GM10266 (cell line): ENCODE measurements around the gene PCDHB11.
"Not testable (repeated sequence)": the region's sequence is repeated elsewhere in the genome, so short reads cannot be mapped to it uniquely, and the experiment has no call there.

ENCODE experiments used
- DNase-seq: peaks from one replicate; pipeline ENCODE4 v3.0.0; 2012; ENCODE audit errors: extremely low spot score
- TF ChIP-seq, protein P1 (sequence below): IDR thresholded peaks from 2 replicates; pipeline ENCODE4 v1.5.1; 2012; ENCODE audit warnings: mild to moderate bottlenecking, low read depth; ENCODE audit not compliant: control insufficient read depth, insufficient read depth; ENCODE audit errors: missing control alignments

PCDHB11 gene

DNA sequence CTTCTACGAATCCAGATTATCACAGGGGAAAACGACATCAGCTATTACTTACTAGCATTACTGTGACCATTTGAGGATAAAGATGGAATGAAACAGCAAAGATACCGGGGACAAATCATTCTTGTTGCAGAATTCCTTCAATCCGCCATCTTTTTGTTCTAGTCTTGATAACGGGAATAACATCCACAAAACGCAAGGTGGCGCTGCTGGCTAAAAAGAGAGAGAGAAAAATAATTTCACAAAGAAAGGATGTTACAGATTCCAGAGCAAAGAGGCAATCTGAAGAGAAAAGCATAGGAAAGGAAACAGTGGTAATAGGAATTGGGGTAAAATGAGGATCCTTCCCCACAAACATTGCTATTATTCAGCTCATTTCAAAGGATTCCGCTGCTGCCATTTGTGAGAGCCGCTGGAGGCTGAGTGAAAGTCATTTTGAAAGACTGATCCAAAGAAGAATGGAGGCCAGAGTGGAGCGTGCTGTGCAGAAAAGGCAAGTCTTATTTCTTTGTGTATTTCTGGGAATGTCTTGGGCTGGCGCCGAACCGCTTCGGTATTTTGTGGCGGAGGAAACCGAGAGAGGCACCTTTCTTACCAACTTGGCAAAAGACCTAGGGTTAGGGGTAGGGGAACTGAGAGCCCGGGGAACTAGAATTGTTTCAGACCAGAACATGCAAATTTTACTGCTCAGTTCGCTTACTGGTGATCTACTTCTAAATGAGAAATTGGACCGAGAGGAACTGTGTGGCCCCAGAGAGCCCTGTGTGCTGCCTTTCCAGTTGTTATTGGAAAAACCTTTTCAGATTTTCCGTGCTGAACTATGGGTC, 26.8 kb upstream of the PCDHB11 start, which contains the start of gene PCDHB7:
TSS of gene PCDHB7 (plus strand) at position 264 of the 824 bp plus-strand sequence. CDS start at position 456, 192 bp downstream.
- no peak for DNase-seq
- TF ChIP-seq, protein P1, sequence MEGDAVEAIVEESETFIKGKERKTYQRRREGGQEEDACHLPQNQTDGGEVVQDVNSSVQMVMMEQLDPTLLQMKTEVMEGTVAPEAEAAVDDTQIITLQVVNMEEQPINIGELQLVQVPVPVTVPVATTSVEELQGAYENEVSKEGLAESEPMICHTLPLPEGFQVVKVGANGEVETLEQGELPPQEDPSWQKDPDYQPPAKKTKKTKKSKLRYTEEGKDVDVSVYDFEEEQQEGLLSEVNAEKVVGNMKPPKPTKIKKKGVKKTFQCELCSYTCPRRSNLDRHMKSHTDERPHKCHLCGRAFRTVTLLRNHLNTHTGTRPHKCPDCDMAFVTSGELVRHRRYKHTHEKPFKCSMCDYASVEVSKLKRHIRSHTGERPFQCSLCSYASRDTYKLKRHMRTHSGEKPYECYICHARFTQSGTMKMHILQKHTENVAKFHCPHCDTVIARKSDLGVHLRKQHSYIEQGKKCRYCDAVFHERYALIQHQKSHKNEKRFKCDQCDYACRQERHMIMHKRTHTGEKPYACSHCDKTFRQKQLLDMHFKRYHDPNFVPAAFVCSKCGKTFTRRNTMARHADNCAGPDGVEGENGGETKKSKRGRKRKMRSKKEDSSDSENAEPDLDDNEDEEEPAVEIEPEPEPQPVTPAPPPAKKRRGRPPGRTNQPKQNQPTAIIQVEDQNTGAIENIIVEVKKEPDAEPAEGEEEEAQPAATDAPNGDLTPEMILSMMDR, result peak; percentile 26

DNA sequence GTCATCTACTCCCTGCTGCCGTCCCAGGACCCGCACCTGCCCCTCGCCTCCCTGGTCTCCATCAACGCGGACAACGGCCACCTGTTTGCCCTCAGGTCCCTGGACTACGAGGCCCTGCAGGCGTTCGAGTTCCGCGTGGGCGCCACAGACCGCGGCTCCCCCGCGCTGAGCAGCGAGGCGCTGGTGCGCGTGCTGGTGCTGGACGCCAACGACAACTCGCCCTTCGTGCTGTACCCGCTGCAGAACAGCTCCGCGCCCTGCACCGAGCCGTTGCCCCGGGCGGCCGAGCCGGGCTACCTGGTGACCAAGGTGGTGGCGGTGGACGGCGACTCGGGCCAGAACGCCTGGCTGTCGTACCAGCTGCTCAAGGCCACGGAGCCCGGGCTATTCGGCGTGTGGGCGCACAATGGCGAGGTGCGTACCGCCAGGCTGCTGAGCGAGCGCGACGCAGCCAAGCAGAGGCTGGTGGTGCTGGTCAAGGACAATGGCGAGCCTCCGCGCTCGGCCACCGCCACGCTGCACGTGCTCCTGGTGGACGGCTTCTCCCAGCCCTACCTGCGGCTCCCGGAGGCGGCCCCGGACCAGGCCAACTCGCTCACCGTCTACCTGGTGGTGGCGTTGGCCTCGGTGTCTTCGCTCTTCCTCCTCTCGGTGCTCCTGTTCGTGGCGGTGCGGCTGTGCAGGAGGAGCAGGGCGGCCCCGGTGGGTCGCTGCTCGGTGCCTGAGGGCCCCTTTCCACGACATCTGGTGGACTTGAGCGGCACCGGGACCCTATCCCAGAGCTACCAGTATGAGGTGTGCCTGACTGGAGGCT, 24.9 kb upstream of the PCDHB11 start:
- not testable (repeated sequence) for DNase-seq

DNA sequence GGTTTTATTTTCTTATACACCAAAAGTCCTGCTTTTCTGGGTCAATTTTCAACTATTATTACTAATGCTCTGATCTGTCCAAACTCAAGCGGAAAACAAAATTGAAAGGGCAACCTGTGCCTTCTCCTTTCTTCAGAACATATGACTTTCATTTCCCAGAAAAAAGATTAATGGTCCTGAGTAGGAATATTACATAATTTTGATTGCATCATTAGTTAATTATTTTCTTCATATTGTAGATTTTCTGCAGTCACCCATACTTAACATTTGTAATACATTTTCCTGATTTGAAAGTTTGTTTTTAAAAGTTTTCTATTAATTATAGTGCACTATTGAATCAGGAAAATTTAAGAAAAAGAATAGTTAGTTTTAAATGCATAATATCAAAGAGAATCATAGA, 23.5 kb upstream of the PCDHB11 start:
- TF ChIP-seq, protein P1, result no peak
- no peak for DNase-seq

DNA sequence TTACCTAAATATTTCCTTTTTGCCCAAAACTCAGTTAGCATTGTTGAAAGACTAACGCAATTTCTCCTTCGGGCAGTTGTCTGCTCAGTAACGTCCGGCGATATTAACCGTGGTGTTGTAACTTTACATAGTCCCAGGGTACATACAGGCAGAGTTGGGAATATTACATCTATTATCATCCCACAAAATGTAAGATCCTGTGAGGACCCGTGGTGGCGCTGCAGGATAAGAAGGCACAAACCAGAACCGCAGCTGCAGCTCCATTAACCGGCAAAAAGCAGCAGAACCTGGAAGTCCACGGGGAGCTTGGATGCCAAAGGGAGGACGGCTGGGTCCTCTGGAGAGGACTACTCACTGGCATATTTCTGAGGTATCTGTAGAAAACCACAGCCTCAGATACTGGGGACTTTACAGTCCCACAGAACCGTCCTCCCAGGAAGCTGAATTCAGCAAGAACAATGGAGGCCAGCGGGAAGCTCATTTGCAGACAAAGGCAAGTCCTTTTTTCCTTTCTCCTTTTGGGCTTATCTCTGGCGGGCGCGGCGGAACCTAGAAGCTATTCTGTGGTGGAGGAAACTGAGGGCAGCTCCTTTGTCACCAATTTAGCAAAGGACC, 21.7 kb upstream of the PCDHB11 start, which contains the start of gene PCDHB8:
TSS of gene PCDHB8 (plus strand) at position 214 of the 615 bp plus-strand sequence. CDS start at position 459, 245 bp downstream.
- not testable (repeated sequence) for DNase-seq

DNA sequence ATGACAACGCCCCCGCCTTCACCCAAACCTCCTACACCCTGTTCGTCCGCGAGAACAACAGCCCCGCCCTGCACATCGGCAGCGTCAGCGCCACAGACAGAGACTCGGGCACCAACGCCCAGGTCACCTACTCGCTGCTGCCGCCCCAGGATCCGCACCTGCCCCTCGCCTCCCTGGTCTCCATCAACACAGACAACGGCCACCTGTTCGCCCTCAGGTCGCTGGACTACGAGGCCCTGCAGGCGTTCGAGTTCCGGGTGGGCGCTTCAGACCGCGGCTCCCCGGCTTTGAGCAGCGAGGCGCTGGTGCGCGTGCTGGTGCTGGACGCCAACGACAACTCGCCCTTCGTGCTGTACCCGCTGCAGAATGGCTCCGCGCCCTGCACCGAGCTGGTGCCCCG, 20.1 kb upstream of the PCDHB11 start:
- not testable (repeated sequence) for DNase-seq

DNA sequence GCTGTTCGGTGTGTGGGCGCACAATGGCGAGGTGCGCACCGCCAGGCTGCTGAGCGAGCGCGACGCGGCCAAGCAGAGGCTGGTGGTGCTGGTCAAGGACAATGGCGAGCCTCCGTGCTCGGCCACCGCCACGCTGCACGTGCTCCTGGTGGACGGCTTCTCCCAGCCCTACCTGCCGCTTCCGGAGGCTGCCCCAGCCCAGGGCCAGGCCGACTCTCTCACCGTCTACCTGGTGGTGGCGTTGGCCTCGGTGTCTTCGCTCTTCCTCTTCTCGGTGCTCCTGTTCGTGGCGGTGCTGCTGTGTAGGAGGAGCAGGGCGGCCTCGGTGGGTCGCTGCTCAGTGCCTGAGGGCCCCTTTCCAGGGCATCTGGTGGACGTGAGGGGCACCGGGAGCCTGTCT, 19.6 kb upstream of the PCDHB11 start:
- not testable (repeated sequence) for DNase-seq

DNA sequence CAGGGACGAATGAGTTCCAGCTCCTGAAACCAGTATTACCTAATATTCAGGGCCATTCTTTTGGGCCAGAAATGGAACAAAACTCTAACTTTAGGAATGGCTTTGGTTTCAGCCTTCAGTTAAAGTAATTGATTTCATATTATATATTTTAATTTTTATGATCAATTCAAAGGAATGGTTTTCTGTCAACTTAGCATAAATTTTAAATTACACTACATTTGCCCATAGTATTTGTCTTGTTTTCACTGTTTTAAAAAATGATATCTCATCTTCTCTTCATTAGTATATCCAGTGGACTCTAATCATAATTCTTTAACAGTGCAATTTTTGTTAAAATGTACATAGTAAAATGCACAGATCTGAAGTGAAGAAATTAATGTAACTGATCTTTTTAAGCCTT, 19.1 kb upstream of the PCDHB11 start:
- no peak for DNase-seq
- TF ChIP-seq, protein P1, result no peak

DNA sequence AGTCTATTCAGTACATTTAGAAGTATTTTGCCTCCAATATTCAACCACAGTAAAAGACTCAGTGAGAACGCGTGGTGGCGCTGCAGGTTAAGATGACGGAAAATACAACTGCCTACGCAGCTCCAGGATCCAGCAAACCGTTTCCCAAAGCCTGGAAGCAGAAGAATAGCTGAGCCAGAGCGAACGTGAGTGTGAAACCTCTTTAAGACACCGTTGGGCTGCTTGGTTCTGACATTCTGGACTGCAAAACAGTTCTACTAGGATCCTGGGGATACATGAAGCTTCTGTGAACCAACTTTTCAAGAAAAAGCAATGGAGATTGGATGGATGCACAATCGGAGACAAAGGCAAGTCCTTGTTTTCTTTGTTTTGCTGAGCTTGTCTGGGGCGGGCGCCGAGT, 17.2 kb upstream of the PCDHB11 start, which contains the start of gene PCDHB16:
TSS of gene PCDHB16 (plus strand) at position 140 of the 400 bp plus-strand sequence. CDS start at position 313, 173 bp downstream.
- no peak for DNase-seq
- TF ChIP-seq, protein P1, result no peak

DNA sequence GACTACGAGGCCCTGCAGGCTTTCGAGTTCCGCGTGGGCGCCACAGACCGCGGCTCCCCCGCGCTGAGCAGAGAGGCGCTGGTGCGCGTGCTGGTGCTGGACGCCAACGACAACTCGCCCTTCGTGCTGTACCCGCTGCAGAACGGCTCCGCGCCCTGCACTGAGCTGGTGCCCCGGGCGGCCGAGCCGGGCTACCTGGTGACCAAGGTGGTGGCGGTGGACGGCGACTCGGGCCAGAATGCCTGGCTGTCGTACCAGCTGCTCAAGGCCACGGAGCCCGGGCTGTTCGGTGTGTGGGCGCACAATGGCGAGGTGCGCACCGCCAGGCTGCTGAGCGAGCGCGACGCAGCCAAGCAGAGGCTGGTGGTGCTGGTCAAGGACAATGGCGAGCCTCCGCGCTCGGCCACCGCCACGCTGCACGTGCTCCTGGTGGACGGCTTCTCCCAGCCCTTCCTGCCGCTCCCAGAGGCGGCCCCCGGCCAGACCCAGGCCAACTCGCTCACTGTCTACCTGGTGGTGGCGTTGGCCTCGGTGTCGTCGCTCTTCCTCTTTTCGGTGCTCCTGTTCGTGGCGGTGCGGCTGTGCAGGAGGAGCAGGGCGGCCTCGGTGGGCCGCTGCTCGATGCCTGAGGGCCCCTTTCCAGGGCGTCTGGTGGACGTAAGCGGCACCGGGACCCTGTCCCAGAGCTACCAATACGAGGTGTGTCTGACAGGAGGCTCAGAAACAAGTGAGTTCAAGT, 15.1 kb upstream of the PCDHB11 start:
- DNase-seq, result not testable (repeated sequence)
